Endothelial cell of umbilical vein (primary cell): ENCODE results near the gene CEP57L1. TPM values are rescaled to one million over a fixed set of nuclear protein-coding genes. Genes with fewer than 3 reads are reported as not detected.
"Not testable (repeated sequence)": the region's sequence is repeated elsewhere in the genome, so short reads cannot be mapped to it uniquely, and the experiment has no call there.

Source experiments
- BruUV-seq: library from RNA; stranded (reverse); fragments of 400-500 nt; replicated peaks from 2 replicates; lab custom pipeline; 2021; lab: Mats Ljungman, UMichigan
- CTCF ChIA-PET: fragments of 300-600, 350-600 bp; sonication (Branson Sonifier 250); formaldehyde crosslinking; loops from one replicate; lab custom pipeline; 2021; ENCODE audit warnings: antibody characterized with exemption, inconsistent platforms; lab: Charles Lee
- POLR2A ChIA-PET: fragments of 300-600, 350-600 bp; sonication (Branson Sonifier 250); formaldehyde crosslinking; loops from one replicate; lab custom pipeline; 2021; ENCODE audit warnings: antibody characterized with exemption, inconsistent platforms; lab: Charles Lee
- DNase-seq: peaks from one replicate; pipeline ENCODE4 v3.0.0-alpha.2; 2011; ENCODE audit warnings: low read depth, low spot score
- FAIRE-seq: peaks from 2 replicates; lab custom pipeline; 2011; peaks lifted over from hg19 to GRCh38; lab: Jason Lieb, UNC
- H2AFZ ChIP-seq: 2 replicates; pipeline ENCODE4 v1.6.0; 2012; ENCODE audit warnings: low read depth, low read length, control low read depth, inconsistent platforms
- H3K27ac ChIP-seq: 2 replicates; pipeline ENCODE4 v1.5.1; 2011; ENCODE audit warnings: low read depth, mild to moderate bottlenecking, control low read depth, low read length, moderate library complexity; ENCODE audit not compliant: insufficient read depth
- H3K27me3 ChIP-seq, 2 experiments: 2 replicates each; pipeline versions ENCODE4 v1.6.0 to v1.6.1; 2011; ENCODE audit warnings: low read length in 2 of 2, mixed read lengths in 1 of 2; ENCODE audit not compliant: control insufficient read depth in 2 of 2, insufficient read depth in 2 of 2
- H3K36me3 ChIP-seq, 2 experiments: 2 replicates in 1 of 2; 3 replicates in 1 of 2; pipeline ENCODE4 v1.5.1; 2011; ENCODE audit warnings: low read length in 2 of 2, mild to moderate bottlenecking in 1 of 2, moderate library complexity in 1 of 2; ENCODE audit not compliant: control insufficient read depth in 2 of 2, insufficient read depth in 2 of 2; ENCODE audit errors: extremely low read depth in 1 of 2
- H3K4me1 ChIP-seq: 3 replicates; pipeline ENCODE4 v1.5.1; 2011; ENCODE audit warnings: mild to moderate bottlenecking, low read length; ENCODE audit not compliant: control insufficient read depth, insufficient read depth; ENCODE audit errors: extremely low read depth
- H3K4me2 ChIP-seq: 2 replicates; pipeline ENCODE4 v1.6.1; 2011; ENCODE audit warnings: low read length, control low read depth, mixed read lengths; ENCODE audit not compliant: insufficient read depth
- H3K4me3 ChIP-seq, 3 experiments: fragments of 200-600 bp in 1 of 3; sonication (generic), shearing (Covaris generic) in 1 of 3; replicated peaks in 1 of 3; 2 replicates each; pipeline ENCODE4 v1.5.1; 2011 to 2016; ENCODE audit warnings: control low read depth in 3 of 3, low read length in 3 of 3, mild to moderate bottlenecking in 2 of 3, inconsistent platforms in 1 of 3, low read depth in 1 of 3, moderate library complexity in 1 of 3; ENCODE audit not compliant: insufficient read depth in 1 of 3
- H3K79me2 ChIP-seq: 2 replicates; pipeline ENCODE4 v1.6.0; 2012; ENCODE audit warnings: low read length, inconsistent platforms; ENCODE audit not compliant: control insufficient read depth, insufficient read depth
- H3K9ac ChIP-seq: replicated peaks from 2 replicates; pipeline ENCODE3; 2011; ENCODE audit warnings: low read length, control low read depth; ENCODE audit not compliant: insufficient read depth; ENCODE audit errors: extremely low read depth
- H3K9me1 ChIP-seq: replicated peaks from 3 replicates; pipeline ENCODE4 v1.6.0; 2011; ENCODE audit warnings: mild to moderate bottlenecking, low read length; ENCODE audit not compliant: control insufficient read depth, insufficient read depth; ENCODE audit errors: extremely low read depth
- H3K9me3 ChIP-seq: replicated peaks from 2 replicates; pipeline ENCODE4 v1.5.1; 2012; ENCODE audit warnings: low read length, inconsistent platforms; ENCODE audit not compliant: control insufficient read depth, insufficient read depth
- H4K20me1 ChIP-seq: replicated peaks from 2 replicates; pipeline ENCODE3; 2011; ENCODE audit warnings: mild to moderate bottlenecking, low read length; ENCODE audit not compliant: control insufficient read depth, insufficient read depth; ENCODE audit errors: extremely low read depth
- CTCF ChIP-seq, 2 donors: IDR thresholded peaks; 1 replicate in 1 of 2; 2 replicates in 1 of 2; pipeline ENCODE4 v1.5.1; 2011; ENCODE audit warnings: low read length in 2 of 2, mild to moderate bottlenecking in 2 of 2, moderate library complexity in 2 of 2, control low read depth in 1 of 2, inconsistent platforms in 1 of 2, low read depth in 1 of 2; ENCODE audit not compliant: insufficient read depth in 1 of 2; ENCODE audit errors: extremely low read depth in 1 of 2
- EZH2 ChIP-seq: IDR thresholded peaks from 2 replicates; pipeline ENCODE4 v1.6.1; 2012; ENCODE audit warnings: borderline replicate concordance, low read depth, mild to moderate bottlenecking, moderate library complexity, low read length, inconsistent platforms; ENCODE audit not compliant: severe bottlenecking
- FOS ChIP-seq: IDR thresholded peaks from 2 replicates; pipeline ENCODE4 v1.6.1; 2011; ENCODE audit warnings: mild to moderate bottlenecking, low read length, moderate library complexity, borderline replicate concordance; ENCODE audit not compliant: insufficient read depth
- GATA2 ChIP-seq: IDR thresholded peaks from 2 replicates; pipeline ENCODE4 v1.7.0; 2011; ENCODE audit warnings: low read depth, mild to moderate bottlenecking, moderate library complexity, mixed read lengths, low read length; ENCODE audit not compliant: insufficient read length, insufficient read depth
- JUN ChIP-seq: IDR thresholded peaks from 2 replicates; pipeline ENCODE4 v1.6.1; 2011; ENCODE audit warnings: borderline replicate concordance, low read depth; ENCODE audit not compliant: insufficient read length, insufficient read depth
- MAX ChIP-seq: IDR thresholded peaks from 2 replicates; pipeline ENCODE4 v1.6.1; 2011; ENCODE audit not compliant: insufficient read depth, insufficient read length
- MYC ChIP-seq: IDR thresholded peaks from one replicate; pipeline ENCODE4 v1.6.1; 2011; ENCODE audit warnings: mild to moderate bottlenecking, low read depth, low read length
- POLR2A ChIP-seq: IDR thresholded peaks from 2 replicates; pipeline ENCODE4 v1.6.1; 2012; ENCODE audit warnings: low read depth, mild to moderate bottlenecking, control low read depth, low read length
- POLR2AphosphoS5 ChIP-seq: IDR thresholded peaks from 2 replicates; pipeline ENCODE4 v1.6.1; 2012; ENCODE audit warnings: low read depth, mild to moderate bottlenecking, control low read depth, low read length, moderate library complexity; ENCODE audit not compliant: insufficient read depth
- dilution Hi-C: fragments of 300-500 bp; cut with MboI; formaldehyde crosslinking; loops from one replicate; pipeline ENCODE4 v1.15.0; 2019; ENCODE audit warnings: low sequenced_read_pairs; ENCODE audit not compliant: extremely low pct_ligation_motif_present
- intact Hi-C: fragments of 100-400 bp; cut with micrococcal nuclease; formaldehyde crosslinking; loops from one replicate; pipeline ENCODE4 v1.10.0; 2022
- polyA plus RNA-seq, 4 experiments: library from polyadenylated mRNA; depleted of rRNA in 3 of 4; stranded (reverse) in 3 of 4; unstranded in 1 of 4; fragments of >200 nt; gene quantifications; 2 replicates each; pipeline versions ENCODE4 v1.2.1 to v1.2.3, GENCODE V29; 2011 to 2012; ENCODE audit warnings: missing spikeins in 1 of 4
- total RNA-seq: library from RNA; stranded (reverse); gene quantifications from 2 replicates; pipeline ENCODE4 v1.2.3, GENCODE V29; 2021

Gene CEP57L1
- total and polyA plus RNA-seq, 2 donors (not counting 3 experiments of a cell fraction or from before 2014, with no cell fraction given): 7.8 to 20.9 TPM

- Histone ChIP-seq H4K20me1 (no peaks in the 10 kb centered on the region), H3K79me2 (no peaks in the 10 kb centered on the region), H3K9ac (no peak overlapping the region), H3K9me1 (no peaks in the 10 kb centered on the region), H3K27ac (no peak overlapping the region), H3K4me2 (no peak overlapping the region), H3K4me1 (peaks cover 8% of the 10 kb centered on the region), H3K36me3 (no peaks in the 10 kb centered on the region), H2AFZ (no peak overlapping the region), H3K27me3 (no peaks in the 10 kb centered on the region), H3K9me3 (no peaks in the 10 kb centered on the region), H3K4me3 (no peak overlapping the region)
- intact Hi-C loops: no loop called here
- no peak for FAIRE-seq
- no peak for DNase-seq
- TF ChIP-seq GATA2 (no peak), CTCF (IDR thresholded peaks at IDR 0.05; ENCODE audit: extremely low read depth in 1 of 2, insufficient read depth in 1 of 2, low read depth in 1 of 2, low read length in 2 of 2) (no peak), POLR2AphosphoS5 (no peak), JUN (no peak), POLR2A (no peak), EZH2 (no peak), FOS (no peak), MYC (no peak), MAX (no peak)
- ChIA-PET CTCF (no interaction called here), POLR2A (no interaction called here)
- no TSS peak for BruUV-seq
- dilution Hi-C loops: no loop called here
Measured at GRCh38 chr6:109143191-109143590, 47.9 kb downstream of the CEP57L1 start.

GRCh38 chr6:109148251-109148650 lies 52.9 kb downstream of the CEP57L1 start:
- H2AFZ ChIP-seq, POLR2A ChIA-PET, BruUV-seq, H3K79me2 ChIP-seq, H3K9ac ChIP-seq, dilution Hi-C loops, H4K20me1 ChIP-seq, H3K4me3 ChIP-seq, H3K36me3 ChIP-seq, H3K4me2 ChIP-seq, DNase-seq, H3K27ac ChIP-seq, H3K9me1 ChIP-seq, intact Hi-C loops, H3K9me3 ChIP-seq, H3K4me1 ChIP-seq, CTCF ChIA-PET, FAIRE-seq, H3K27me3 ChIP-seq: not testable (repeated sequence)

- H3K36me3 ChIP-seq, dilution Hi-C loops, H3K9ac ChIP-seq, H3K27ac ChIP-seq, H3K27me3 ChIP-seq, FAIRE-seq, H4K20me1 ChIP-seq, H3K79me2 ChIP-seq, CTCF ChIA-PET, H3K9me1 ChIP-seq, H3K4me2 ChIP-seq, H3K4me1 ChIP-seq, H2AFZ ChIP-seq, intact Hi-C loops, BruUV-seq, DNase-seq, H3K9me3 ChIP-seq, H3K4me3 ChIP-seq, POLR2A ChIA-PET: not testable (repeated sequence)
Measured at GRCh38 chr6:109148716-109149115, 53.4 kb downstream of the CEP57L1 start.
